CD4-positive, alpha-beta T cell (primary cell): Measurements from ENCODE around the gene LRP4. TPM values are rescaled to one million over a fixed set of nuclear protein-coding genes. Genes with fewer than 3 reads are reported as not detected.
"Not testable (repeated sequence)": the region's sequence is repeated elsewhere in the genome, so short reads cannot be mapped to it uniquely, and the experiment has no call there.

Experiments used
- ATAC-seq: fragments of 200-7000 bp; cut with Tn5 transposase; one replicate; pipeline ENCODE4 v1.10.0; 2022; ENCODE audit warnings: mild to moderate bottlenecking; ENCODE audit not compliant: poor library complexity
- CTCF ChIA-PET: fragments of 350-600 bp; sonication (Branson Sonifier 250); formaldehyde crosslinking; loops from one replicate; lab custom pipeline; 2021; ENCODE audit warnings: antibody characterized with exemption, inconsistent platforms; lab: Charles Lee
- POLR2A ChIA-PET: fragments of 350-600 bp; sonication (Branson Sonifier 250); formaldehyde crosslinking; loops from one replicate; lab custom pipeline; 2021; ENCODE audit warnings: antibody characterized with exemption, inconsistent platforms; lab: Charles Lee
- DNase-seq, 14 experiments: peaks; one replicate each; pipeline ENCODE4 v3.0.0-alpha.2; 2013 to 2020; ENCODE audit warnings: mixed read lengths in 2 of 14
- H3K27ac ChIP-seq, 2 donors: one replicate each; pipeline versions ENCODE4 v1.5.1 to v1.7.0; 2013; ENCODE audit warnings: low read length in 2 of 2, low read depth in 1 of 2, mild to moderate bottlenecking in 1 of 2
- H3K27me3 ChIP-seq, 2 experiments: 1 replicate in 1 of 2; 2 replicates in 1 of 2; pipeline versions ENCODE4 v1.6.1 to v1.7.0; 2013; ENCODE audit warnings: low read length in 2 of 2, control low read depth in 1 of 2, mild to moderate bottlenecking in 1 of 2, moderate library complexity in 1 of 2; ENCODE audit not compliant: insufficient read depth in 2 of 2, control insufficient read depth in 1 of 2
- H3K36me3 ChIP-seq: one replicate; pipeline ENCODE4 v1.6.1; 2013; ENCODE audit warnings: low read length, control low read depth; ENCODE audit not compliant: insufficient read depth
- H3K4me1 ChIP-seq: one replicate; pipeline ENCODE4 v1.6.1; 2013; ENCODE audit warnings: low read length, control low read depth; ENCODE audit not compliant: insufficient read depth
- H3K4me3 ChIP-seq: one replicate; pipeline ENCODE4 v1.5.1; 2013; ENCODE audit warnings: mild to moderate bottlenecking, low read length, moderate library complexity
- H3K9me3 ChIP-seq, 2 experiments: 1 replicate in 1 of 2; 2 replicates in 1 of 2; pipeline versions ENCODE4 v1.6.1 to v1.7.0; 2013; ENCODE audit warnings: low read length in 2 of 2, mild to moderate bottlenecking in 2 of 2, control low read depth in 1 of 2, moderate library complexity in 1 of 2; ENCODE audit not compliant: control insufficient read depth in 1 of 2, insufficient read depth in 1 of 2
- H3K27ac Mint-ChIP-seq: one replicate; pipeline ENCODE4 v1.8.0; 2020; ENCODE audit warnings: mixed read lengths
- H3K27me3 Mint-ChIP-seq: one replicate; pipeline ENCODE4 v1.8.0; 2021; ENCODE audit warnings: mixed read lengths
- H3K36me3 Mint-ChIP-seq: one replicate; pipeline ENCODE4 v1.8.0; 2021; ENCODE audit warnings: low read depth, mixed read lengths
- H3K4me1 Mint-ChIP-seq: one replicate; pipeline ENCODE4 v1.8.0; 2021; ENCODE audit warnings: low read depth, mixed read lengths
- H3K4me3 Mint-ChIP-seq: one replicate; pipeline ENCODE4 v1.8.0; 2020; ENCODE audit warnings: mild to moderate bottlenecking, mixed read lengths
- H3K9me3 Mint-ChIP-seq: one replicate; pipeline ENCODE4 v1.8.0; 2020; ENCODE audit warnings: mixed read lengths
- CTCF ChIP-seq: fragments of 200-600 bp; IDR thresholded peaks from one replicate; pipeline ENCODE4 v1.8.0; 2022; ENCODE audit warnings: antibody characterized with exemption, mild to moderate bottlenecking
- intact Hi-C, 2 experiments: fragments of 100-400 bp; cut with DNase I in 1 of 2; cut with micrococcal nuclease in 1 of 2; formaldehyde crosslinking; loops; one replicate each; pipeline versions ENCODE4 v1.15.1 to v1.9.0; 2023 to 2025; cut with DNase I, micrococcal nuclease
- total RNA-seq, 174 experiments: library from RNA in 2 of 174; stranded (reverse) in 2 of 174; gene quantifications; one replicate each; pipeline ENCODE4 v1.2.3 and lab custom pipeline; 2021 to 2026

LRP4 gene
- total RNA-seq, 2 experiments from 2014 or later: not detected

- no peak for ATAC-seq
- Mint-ChIP-seq H3K4me1 (no peaks in the 10 kb centered on the region), H3K27me3 (peaks cover 52% of the 10 kb centered on the region), H3K9me3 (no peaks in the 10 kb centered on the region), H3K27ac (no peak overlapping the region), H3K4me3 (no peak overlapping the region), H3K36me3 (no peaks in the 10 kb centered on the region)
- TF ChIP-seq CTCF: no peak
- H3K4me3 ChIP-seq: no peak overlapping the region
- intact Hi-C loops: loop anchor here in 1 of 2 experiments (10.0 kb wide), 3 partner anchors 335 to 1575 kb away; partner anchors contain the start of genes AMBRA1 and SLC39A13
- ChIA-PET CTCF (no interaction called here), POLR2A (no interaction called here)
- peaks cover 0 to 3% of the 10 kb centered on the region in 2 experiments for H3K9me3 ChIP-seq
- no peaks in the 10 kb centered on the region for H3K4me1 ChIP-seq
- peak in 2 of 14 experiments; percentile 16 to 31 for DNase-seq
- H3K27ac ChIP-seq: no peak overlapping the region
- H3K36me3 ChIP-seq: no peaks in the 10 kb centered on the region
- H3K27me3 ChIP-seq: peaks cover 3 to 7% of the 10 kb centered on the region in 2 experiments
Observed at GRCh38 chr11:46930089-46930488, 11.7 kb upstream of the LRP4 start.

- H3K4me1 ChIP-seq, H3K4me3 Mint-ChIP-seq, H3K9me3 ChIP-seq, POLR2A ChIA-PET, H3K27ac ChIP-seq, DNase-seq, H3K27ac Mint-ChIP-seq, ATAC-seq, H3K36me3 Mint-ChIP-seq, H3K36me3 ChIP-seq, H3K27me3 ChIP-seq, H3K9me3 Mint-ChIP-seq, CTCF ChIA-PET, H3K4me1 Mint-ChIP-seq, H3K4me3 ChIP-seq, intact Hi-C loops: not testable (repeated sequence)
- H3K27me3 Mint-ChIP-seq: peaks cover 53% of the 10 kb centered on the region
Observed at GRCh38 chr11:46928701-46929100, 10.4 kb upstream of the LRP4 start.

- H3K9me3 ChIP-seq, H3K27ac ChIP-seq, H3K4me3 Mint-ChIP-seq, POLR2A ChIA-PET, ATAC-seq, DNase-seq, intact Hi-C loops, H3K4me1 ChIP-seq, H3K4me3 ChIP-seq, H3K4me1 Mint-ChIP-seq, CTCF ChIA-PET, H3K36me3 Mint-ChIP-seq, H3K9me3 Mint-ChIP-seq, H3K27ac Mint-ChIP-seq, H3K36me3 ChIP-seq, H3K27me3 ChIP-seq: not testable (repeated sequence)
- H3K27me3 Mint-ChIP-seq: peaks cover 53% of the 10 kb centered on the region
Observed at GRCh38 chr11:46927928-46928327, 9.6 kb upstream of the LRP4 start.

- ChIA-PET POLR2A (no interaction called here), CTCF (no interaction called here)
- no peak overlapping the region for H3K27ac Mint-ChIP-seq
- H3K4me1 Mint-ChIP-seq: peaks cover 26% of the 10 kb centered on the region
- peaks cover 28% of the 10 kb centered on the region for H3K4me1 ChIP-seq
- intact Hi-C loops: no loop called here
- H3K9me3 ChIP-seq: peaks cover 0 to 5% of the 10 kb centered on the region in 2 experiments
- H3K4me3 Mint-ChIP-seq: no peak overlapping the region
- H3K36me3 Mint-ChIP-seq: no peaks in the 10 kb centered on the region
- H3K27ac ChIP-seq: no peak overlapping the region
- H3K4me3 ChIP-seq: no peak overlapping the region
- no peaks in the 10 kb centered on the region for H3K9me3 Mint-ChIP-seq
- peaks cover 34 to 35% of the 10 kb centered on the region in 2 experiments for H3K27me3 ChIP-seq
- peaks cover 54% of the 10 kb centered on the region for H3K27me3 Mint-ChIP-seq
- DNase-seq (no peak), ATAC-seq (no peak)
- no peaks in the 10 kb centered on the region for H3K36me3 ChIP-seq
- no peak for TF ChIP-seq CTCF
Observed at GRCh38 chr11:46920755-46921154, 2.4 kb upstream of the LRP4 start.
